Endothelial cell of umbilical vein (primary cell): ENCODE results near the gene PTH1R. TPM values are rescaled to one million over a fixed set of nuclear protein-coding genes. Genes with fewer than 3 reads are reported as not detected.
A peak's percentile ranks its signal among the peaks of the same experiment; 100 is the strongest.

Source experiments
- BruUV-seq: library from RNA; stranded (reverse); fragments of 400-500 nt; replicated peaks from 2 replicates; lab custom pipeline; 2021; lab: Mats Ljungman, UMichigan
- CTCF ChIA-PET: fragments of 300-600, 350-600 bp; sonication (Branson Sonifier 250); formaldehyde crosslinking; loops from one replicate; lab custom pipeline; 2021; ENCODE audit warnings: antibody characterized with exemption, inconsistent platforms; lab: Charles Lee
- POLR2A ChIA-PET: fragments of 300-600, 350-600 bp; sonication (Branson Sonifier 250); formaldehyde crosslinking; loops from one replicate; lab custom pipeline; 2021; ENCODE audit warnings: antibody characterized with exemption, inconsistent platforms; lab: Charles Lee
- DNase-seq: peaks from one replicate; pipeline ENCODE4 v3.0.0-alpha.2; 2011; ENCODE audit warnings: low read depth, low spot score
- FAIRE-seq: peaks from 2 replicates; lab custom pipeline; 2011; peaks lifted over from hg19 to GRCh38; lab: Jason Lieb, UNC
- H2AFZ ChIP-seq: 2 replicates; pipeline ENCODE4 v1.6.0; 2012; ENCODE audit warnings: low read depth, low read length, control low read depth, inconsistent platforms
- H3K27ac ChIP-seq: 2 replicates; pipeline ENCODE4 v1.5.1; 2011; ENCODE audit warnings: low read depth, mild to moderate bottlenecking, control low read depth, low read length, moderate library complexity; ENCODE audit not compliant: insufficient read depth
- H3K27me3 ChIP-seq, 2 experiments: 2 replicates each; pipeline versions ENCODE4 v1.6.0 to v1.6.1; 2011; ENCODE audit warnings: low read length in 2 of 2, mixed read lengths in 1 of 2; ENCODE audit not compliant: control insufficient read depth in 2 of 2, insufficient read depth in 2 of 2
- H3K36me3 ChIP-seq, 2 experiments: 2 replicates in 1 of 2; 3 replicates in 1 of 2; pipeline ENCODE4 v1.5.1; 2011; ENCODE audit warnings: low read length in 2 of 2, mild to moderate bottlenecking in 1 of 2, moderate library complexity in 1 of 2; ENCODE audit not compliant: control insufficient read depth in 2 of 2, insufficient read depth in 2 of 2; ENCODE audit errors: extremely low read depth in 1 of 2
- H3K4me1 ChIP-seq: 3 replicates; pipeline ENCODE4 v1.5.1; 2011; ENCODE audit warnings: mild to moderate bottlenecking, low read length; ENCODE audit not compliant: control insufficient read depth, insufficient read depth; ENCODE audit errors: extremely low read depth
- H3K4me2 ChIP-seq: 2 replicates; pipeline ENCODE4 v1.6.1; 2011; ENCODE audit warnings: low read length, control low read depth, mixed read lengths; ENCODE audit not compliant: insufficient read depth
- H3K4me3 ChIP-seq, 3 experiments: fragments of 200-600 bp in 1 of 3; sonication (generic), shearing (Covaris generic) in 1 of 3; replicated peaks in 1 of 3; 2 replicates each; pipeline ENCODE4 v1.5.1; 2011 to 2016; ENCODE audit warnings: control low read depth in 3 of 3, low read length in 3 of 3, mild to moderate bottlenecking in 2 of 3, inconsistent platforms in 1 of 3, low read depth in 1 of 3, moderate library complexity in 1 of 3; ENCODE audit not compliant: insufficient read depth in 1 of 3
- H3K79me2 ChIP-seq: 2 replicates; pipeline ENCODE4 v1.6.0; 2012; ENCODE audit warnings: low read length, inconsistent platforms; ENCODE audit not compliant: control insufficient read depth, insufficient read depth
- H3K9ac ChIP-seq: replicated peaks from 2 replicates; pipeline ENCODE3; 2011; ENCODE audit warnings: low read length, control low read depth; ENCODE audit not compliant: insufficient read depth; ENCODE audit errors: extremely low read depth
- H3K9me1 ChIP-seq: replicated peaks from 3 replicates; pipeline ENCODE4 v1.6.0; 2011; ENCODE audit warnings: mild to moderate bottlenecking, low read length; ENCODE audit not compliant: control insufficient read depth, insufficient read depth; ENCODE audit errors: extremely low read depth
- H3K9me3 ChIP-seq: replicated peaks from 2 replicates; pipeline ENCODE4 v1.5.1; 2012; ENCODE audit warnings: low read length, inconsistent platforms; ENCODE audit not compliant: control insufficient read depth, insufficient read depth
- H4K20me1 ChIP-seq: replicated peaks from 2 replicates; pipeline ENCODE3; 2011; ENCODE audit warnings: mild to moderate bottlenecking, low read length; ENCODE audit not compliant: control insufficient read depth, insufficient read depth; ENCODE audit errors: extremely low read depth
- EZH2 ChIP-seq: IDR thresholded peaks from 2 replicates; pipeline ENCODE4 v1.6.1; 2012; ENCODE audit warnings: borderline replicate concordance, low read depth, mild to moderate bottlenecking, moderate library complexity, low read length, inconsistent platforms; ENCODE audit not compliant: severe bottlenecking
- FOS ChIP-seq: IDR thresholded peaks from 2 replicates; pipeline ENCODE4 v1.6.1; 2011; ENCODE audit warnings: mild to moderate bottlenecking, low read length, moderate library complexity, borderline replicate concordance; ENCODE audit not compliant: insufficient read depth
- GATA2 ChIP-seq: IDR thresholded peaks from 2 replicates; pipeline ENCODE4 v1.7.0; 2011; ENCODE audit warnings: low read depth, mild to moderate bottlenecking, moderate library complexity, mixed read lengths, low read length; ENCODE audit not compliant: insufficient read length, insufficient read depth
- JUN ChIP-seq: IDR thresholded peaks from 2 replicates; pipeline ENCODE4 v1.6.1; 2011; ENCODE audit warnings: borderline replicate concordance, low read depth; ENCODE audit not compliant: insufficient read length, insufficient read depth
- MAX ChIP-seq: IDR thresholded peaks from 2 replicates; pipeline ENCODE4 v1.6.1; 2011; ENCODE audit not compliant: insufficient read depth, insufficient read length
- MYC ChIP-seq: IDR thresholded peaks from one replicate; pipeline ENCODE4 v1.6.1; 2011; ENCODE audit warnings: mild to moderate bottlenecking, low read depth, low read length
- POLR2A ChIP-seq: IDR thresholded peaks from 2 replicates; pipeline ENCODE4 v1.6.1; 2012; ENCODE audit warnings: low read depth, mild to moderate bottlenecking, control low read depth, low read length
- POLR2AphosphoS5 ChIP-seq: IDR thresholded peaks from 2 replicates; pipeline ENCODE4 v1.6.1; 2012; ENCODE audit warnings: low read depth, mild to moderate bottlenecking, control low read depth, low read length, moderate library complexity; ENCODE audit not compliant: insufficient read depth
- dilution Hi-C: fragments of 300-500 bp; cut with MboI; formaldehyde crosslinking; loops from one replicate; pipeline ENCODE4 v1.15.0; 2019; ENCODE audit warnings: low sequenced_read_pairs; ENCODE audit not compliant: extremely low pct_ligation_motif_present
- intact Hi-C: fragments of 100-400 bp; cut with micrococcal nuclease; formaldehyde crosslinking; loops from one replicate; pipeline ENCODE4 v1.10.0; 2022
- polyA plus RNA-seq, 4 experiments: library from polyadenylated mRNA; depleted of rRNA in 3 of 4; stranded (reverse) in 3 of 4; unstranded in 1 of 4; fragments of >200 nt; gene quantifications; 2 replicates each; pipeline versions ENCODE4 v1.2.1 to v1.2.3, GENCODE V29; 2011 to 2012; ENCODE audit warnings: missing spikeins in 1 of 4
- total RNA-seq: library from RNA; stranded (reverse); gene quantifications from 2 replicates; pipeline ENCODE4 v1.2.3, GENCODE V29; 2021
- TF ChIP-seq, protein P1 (sequence below), 2 donors: IDR thresholded peaks; 1 replicate in 1 of 2; 2 replicates in 1 of 2; pipeline ENCODE4 v1.5.1; 2011; ENCODE audit warnings: low read length in 2 of 2, mild to moderate bottlenecking in 2 of 2, moderate library complexity in 2 of 2, control low read depth in 1 of 2, inconsistent platforms in 1 of 2, low read depth in 1 of 2; ENCODE audit not compliant: insufficient read depth in 1 of 2; ENCODE audit errors: extremely low read depth in 1 of 2

Gene PTH1R
- total and polyA plus RNA-seq, 2 donors (not counting 3 experiments of a cell fraction or from before 2014, with no cell fraction given), result 0.08 to 0.46 TPM

GRCh38 chr3:46846624-46847542, 30.6 kb upstream of the PTH1R start:
- Histone ChIP-seq H3K27me3 (peaks cover 2 to 7% of the 10 kb centered on the region in 2 experiments), H3K9ac (no peak overlapping the region), H2AFZ (peak overlapping the region; percentile 96), H4K20me1 (no peaks in the 10 kb centered on the region), H3K27ac (no peak overlapping the region), H3K4me2 (peak overlapping the region; percentile 68), H3K9me3 (no peaks in the 10 kb centered on the region), H3K79me2 (no peaks in the 10 kb centered on the region), H3K36me3 (no peaks in the 10 kb centered on the region), H3K9me1 (no peaks in the 10 kb centered on the region), H3K4me3 (no peak overlapping the region), H3K4me1 (peaks cover 14% of the 10 kb centered on the region)
- CTCF ChIA-PET, result interaction anchor here (0.9 to 3.3 kb wide), 20 partner anchors 10 to 152 kb away, joined by 3 to 13 read pairs (median 4); partner anchors contain the start of gene MYL3
- dilution Hi-C loops (no loop called here), intact Hi-C loops (no loop called here)
- no peak for DNase-seq
- POLR2A ChIA-PET, result no interaction called here
- no peak for FAIRE-seq
- TF ChIP-seq JUN (no peak), FOS (no peak), GATA2 (no peak), EZH2 (no peak), MYC (no peak), POLR2A (no peak), MAX (no peak), POLR2AphosphoS5 (no peak)
- TF ChIP-seq, protein P1, sequence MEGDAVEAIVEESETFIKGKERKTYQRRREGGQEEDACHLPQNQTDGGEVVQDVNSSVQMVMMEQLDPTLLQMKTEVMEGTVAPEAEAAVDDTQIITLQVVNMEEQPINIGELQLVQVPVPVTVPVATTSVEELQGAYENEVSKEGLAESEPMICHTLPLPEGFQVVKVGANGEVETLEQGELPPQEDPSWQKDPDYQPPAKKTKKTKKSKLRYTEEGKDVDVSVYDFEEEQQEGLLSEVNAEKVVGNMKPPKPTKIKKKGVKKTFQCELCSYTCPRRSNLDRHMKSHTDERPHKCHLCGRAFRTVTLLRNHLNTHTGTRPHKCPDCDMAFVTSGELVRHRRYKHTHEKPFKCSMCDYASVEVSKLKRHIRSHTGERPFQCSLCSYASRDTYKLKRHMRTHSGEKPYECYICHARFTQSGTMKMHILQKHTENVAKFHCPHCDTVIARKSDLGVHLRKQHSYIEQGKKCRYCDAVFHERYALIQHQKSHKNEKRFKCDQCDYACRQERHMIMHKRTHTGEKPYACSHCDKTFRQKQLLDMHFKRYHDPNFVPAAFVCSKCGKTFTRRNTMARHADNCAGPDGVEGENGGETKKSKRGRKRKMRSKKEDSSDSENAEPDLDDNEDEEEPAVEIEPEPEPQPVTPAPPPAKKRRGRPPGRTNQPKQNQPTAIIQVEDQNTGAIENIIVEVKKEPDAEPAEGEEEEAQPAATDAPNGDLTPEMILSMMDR (IDR thresholded peaks at IDR 0.05; ENCODE audit: extremely low read depth in 1 of 2, insufficient read depth in 1 of 2, low read depth in 1 of 2, low read length in 2 of 2), result no peak
- no TSS peak for BruUV-seq
